GM12865 (cell line): ENCODE measurements around the gene VWA3B.

Experiments used
- DNase-seq: peaks from one replicate; pipeline ENCODE4 v3.0.0; 2010; ENCODE audit warnings: low read depth
- H3K4me3 ChIP-seq: 2 replicates; pipeline ENCODE4 v1.5.1; 2011; ENCODE audit warnings: mild to moderate bottlenecking, low read depth, low read length, control low read depth
- TF ChIP-seq, protein P1 (sequence below): IDR thresholded peaks from 2 replicates; pipeline ENCODE4 v1.5.1; 2011; ENCODE audit warnings: low read length, control low read depth, low read depth, inconsistent platforms; ENCODE audit not compliant: insufficient read depth; ENCODE audit errors: missing control alignments

VWA3B gene

DNA sequence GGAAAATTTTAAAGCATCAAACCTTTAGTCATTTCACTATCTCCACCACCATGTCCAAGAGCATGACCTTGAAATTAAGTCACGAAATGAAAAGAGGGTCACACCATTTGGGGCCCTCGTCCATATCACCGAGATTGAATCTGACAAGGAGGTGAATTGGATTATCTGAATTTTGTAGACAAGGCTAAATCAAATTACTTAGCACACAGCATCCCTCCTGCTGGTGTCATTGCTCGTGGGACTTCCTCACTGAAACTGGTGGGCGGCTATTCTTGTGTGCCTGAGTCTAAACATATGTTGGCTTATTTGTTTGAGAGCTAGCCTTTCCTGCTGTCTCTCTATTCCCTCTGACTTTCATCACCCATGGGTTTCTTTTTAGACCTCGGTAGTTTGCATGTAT lies 194.6 kb downstream of the VWA3B start:
- TF ChIP-seq, protein P1, sequence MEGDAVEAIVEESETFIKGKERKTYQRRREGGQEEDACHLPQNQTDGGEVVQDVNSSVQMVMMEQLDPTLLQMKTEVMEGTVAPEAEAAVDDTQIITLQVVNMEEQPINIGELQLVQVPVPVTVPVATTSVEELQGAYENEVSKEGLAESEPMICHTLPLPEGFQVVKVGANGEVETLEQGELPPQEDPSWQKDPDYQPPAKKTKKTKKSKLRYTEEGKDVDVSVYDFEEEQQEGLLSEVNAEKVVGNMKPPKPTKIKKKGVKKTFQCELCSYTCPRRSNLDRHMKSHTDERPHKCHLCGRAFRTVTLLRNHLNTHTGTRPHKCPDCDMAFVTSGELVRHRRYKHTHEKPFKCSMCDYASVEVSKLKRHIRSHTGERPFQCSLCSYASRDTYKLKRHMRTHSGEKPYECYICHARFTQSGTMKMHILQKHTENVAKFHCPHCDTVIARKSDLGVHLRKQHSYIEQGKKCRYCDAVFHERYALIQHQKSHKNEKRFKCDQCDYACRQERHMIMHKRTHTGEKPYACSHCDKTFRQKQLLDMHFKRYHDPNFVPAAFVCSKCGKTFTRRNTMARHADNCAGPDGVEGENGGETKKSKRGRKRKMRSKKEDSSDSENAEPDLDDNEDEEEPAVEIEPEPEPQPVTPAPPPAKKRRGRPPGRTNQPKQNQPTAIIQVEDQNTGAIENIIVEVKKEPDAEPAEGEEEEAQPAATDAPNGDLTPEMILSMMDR = no peak
- no peak for DNase-seq
- no peak overlapping the region for H3K4me3 ChIP-seq

DNA sequence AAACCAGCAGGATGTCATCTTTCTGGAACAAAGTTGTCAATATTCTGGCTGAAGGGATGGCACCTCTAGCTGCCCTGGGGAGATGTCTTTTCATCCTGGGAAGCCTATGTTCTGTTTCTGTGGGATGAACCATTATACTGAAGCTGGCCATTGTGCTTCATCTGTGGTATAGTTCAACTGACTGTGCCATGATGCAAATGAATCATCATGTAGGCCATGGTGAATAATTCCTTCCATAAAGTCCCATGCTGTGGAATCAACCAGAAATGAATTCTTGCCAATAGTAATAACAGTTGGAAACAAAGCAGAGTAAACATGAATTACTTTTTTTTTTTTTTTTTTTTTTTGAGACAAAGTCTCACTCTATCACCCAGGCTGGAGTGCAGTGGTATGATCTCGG lies 195.1 kb downstream of the VWA3B start:
- TF ChIP-seq, protein P1 = no peak
- H3K4me3 ChIP-seq = no peak overlapping the region
- no peak for DNase-seq

GRCh38 chr2:98293030-98293429 lies 206.1 kb downstream of the VWA3B start:
- no peak for DNase-seq
- no peak overlapping the region for H3K4me3 ChIP-seq
- TF ChIP-seq, protein P1 = no peak

- DNase-seq = no peak
- no peak overlapping the region for H3K4me3 ChIP-seq
Observed at GRCh38 chr2:98293931-98294687, 207.1 kb downstream of the VWA3B start.

GRCh38 chr2:98294711-98295110 lies 207.7 kb downstream of the VWA3B start:
- no peak for DNase-seq
- H3K4me3 ChIP-seq = no peak overlapping the region
- TF ChIP-seq, protein P1 = no peak

More at GRCh38 chr2:98293931-98294687, 207.1 kb downstream of the VWA3B start:
- TF ChIP-seq, protein P1 = no peak

- no peak overlapping the region for H3K4me3 ChIP-seq
- TF ChIP-seq, protein P1 = no peak
- DNase-seq = no peak
Observed at GRCh38 chr2:98295275-98295674, 208.3 kb downstream of the VWA3B start.
